RWPE2 (cell line): ENCODE results near the gene PRKAA1.

Experiments
- ATAC-seq: fragments of 200-7000 bp; cut with Tn5 transposase; 3 replicates; pipeline ENCODE4 v1.9.1; 2021; ENCODE audit warnings: low read depth
- DNase-seq: peaks from one replicate; pipeline ENCODE4 v3.0.0-alpha.2; 2020; ENCODE audit warnings: low spot score
- H3K27ac ChIP-seq: fragments of 450-650 bp; 2 replicates; pipeline ENCODE4 v1.5.1; 2017; ENCODE audit warnings: mild to moderate bottlenecking; ENCODE audit not compliant: poor library complexity, severe bottlenecking
- H3K27me3 ChIP-seq: fragments of 250-450 bp; sonication (Bioruptor Pico); 2 replicates; pipeline ENCODE4 v1.5.1; 2021; ENCODE audit warnings: mild to moderate bottlenecking, moderate library complexity; ENCODE audit not compliant: insufficient read depth, poor library complexity, severe bottlenecking
- H3K36me3 ChIP-seq: fragments of 250-450 bp; sonication (Bioruptor Pico); 2 replicates; pipeline ENCODE4 v1.5.1; 2020; ENCODE audit warnings: low read depth, mild to moderate bottlenecking, moderate library complexity
- H3K4me1 ChIP-seq: fragments of 250-450 bp; sonication (Bioruptor Pico); 2 replicates; pipeline ENCODE4 v1.5.1; 2021; ENCODE audit warnings: mild to moderate bottlenecking, moderate library complexity; ENCODE audit not compliant: insufficient read depth, poor library complexity, severe bottlenecking
- H3K4me3 ChIP-seq: fragments of 250-450 bp; sonication (Bioruptor Pico); 2 replicates; pipeline ENCODE4 v1.5.1; 2021; ENCODE audit warnings: mild to moderate bottlenecking, moderate library complexity; ENCODE audit not compliant: severe bottlenecking
- H3K9me3 ChIP-seq: fragments of 250-450 bp; sonication (Bioruptor Pico); 2 replicates; pipeline ENCODE4 v1.5.1; 2021; ENCODE audit warnings: mild to moderate bottlenecking, moderate library complexity; ENCODE audit not compliant: severe bottlenecking
- CTCF ChIP-seq: fragments of 450-650 bp; IDR thresholded peaks from one replicate; pipeline ENCODE4 v1.5.1; 2017; ENCODE audit warnings: mild to moderate bottlenecking, moderate library complexity; ENCODE audit not compliant: poor library complexity, severe bottlenecking

Gene PRKAA1

GRCh38 chr5:40829748-40830533 lies 31.8 kb upstream of the PRKAA1 start:
- DNase-seq: no peak
- peak overlapping the region; percentile 7 for H3K27ac ChIP-seq
- peaks cover 15% of the 10 kb centered on the region for H3K4me1 ChIP-seq
- H3K4me3 ChIP-seq: no peak overlapping the region
- peaks cover 99% of the 10 kb centered on the region for H3K36me3 ChIP-seq
- TF ChIP-seq CTCF: no peak
- no peak for ATAC-seq
- H3K27me3 ChIP-seq: no peaks in the 10 kb centered on the region
- no peaks in the 10 kb centered on the region for H3K9me3 ChIP-seq

- Histone ChIP-seq H3K36me3 (peaks cover 96% of the 10 kb centered on the region), H3K4me1 (peaks cover 15% of the 10 kb centered on the region), H3K27me3 (no peaks in the 10 kb centered on the region), H3K9me3 (no peaks in the 10 kb centered on the region), H3K4me3 (no peak overlapping the region), H3K27ac (no peak overlapping the region)
- ATAC-seq (no peak), DNase-seq (no peak)
- no peak for TF ChIP-seq CTCF
These were observed 30.8 kb upstream of the PRKAA1 start for GRCh38 chr5:40828690-40829661.

GRCh38 chr5:40828021-40828631 lies 30.0 kb upstream of the PRKAA1 start:
- no peak overlapping the region for H3K4me3 ChIP-seq
- H3K27ac ChIP-seq: no peak overlapping the region
- H3K27me3 ChIP-seq: no peaks in the 10 kb centered on the region
- no peak for DNase-seq
- TF ChIP-seq CTCF: no peak
- peaks cover 89% of the 10 kb centered on the region for H3K36me3 ChIP-seq
- H3K4me1 ChIP-seq: peaks cover 12% of the 10 kb centered on the region
- H3K9me3 ChIP-seq: no peaks in the 10 kb centered on the region
- ATAC-seq: no peak

GRCh38 chr5:40827188-40827977 lies 29.2 kb upstream of the PRKAA1 start:
- Histone ChIP-seq H3K27ac (peak overlapping the region; percentile 2), H3K4me3 (no peak overlapping the region), H3K9me3 (no peaks in the 10 kb centered on the region), H3K27me3 (no peaks in the 10 kb centered on the region), H3K36me3 (peaks cover 82% of the 10 kb centered on the region), H3K4me1 (peaks cover 4% of the 10 kb centered on the region)
- no peak for TF ChIP-seq CTCF
- ATAC-seq: no peak
- DNase-seq: no peak
